NB4 (cell line): ENCODE data around the gene CLIP4.

ENCODE experiments used
- CTCF ChIP-seq: IDR thresholded peaks from one replicate; pipeline ENCODE4 v1.5.1; 2012; ENCODE audit warnings: low read depth, low read length
- MAX ChIP-seq: IDR thresholded peaks from 2 replicates; pipeline ENCODE4 v1.6.1; 2011; ENCODE audit warnings: low read depth, low read length
- POLR2A ChIP-seq: IDR thresholded peaks from 2 replicates; pipeline ENCODE4 v1.6.1; 2011; ENCODE audit warnings: mild to moderate bottlenecking; ENCODE audit not compliant: insufficient read length; ENCODE audit errors: extremely low read depth

GRCh38 chr2:29220506-29221270, 105.5 kb downstream of the CLIP4 start:
- TF ChIP-seq CTCF (no peak), POLR2A (no peak), MAX (no peak)
